IPS-NIHi7 (cell line): ENCODE measurements around the gene FERMT2.

ENCODE experiments used
- DNase-seq: peaks from one replicate; pipeline ENCODE4 v3.0.0; 2012; ENCODE audit warnings: mixed read lengths; ENCODE audit errors: extremely low spot score

FERMT2 gene

DNA sequence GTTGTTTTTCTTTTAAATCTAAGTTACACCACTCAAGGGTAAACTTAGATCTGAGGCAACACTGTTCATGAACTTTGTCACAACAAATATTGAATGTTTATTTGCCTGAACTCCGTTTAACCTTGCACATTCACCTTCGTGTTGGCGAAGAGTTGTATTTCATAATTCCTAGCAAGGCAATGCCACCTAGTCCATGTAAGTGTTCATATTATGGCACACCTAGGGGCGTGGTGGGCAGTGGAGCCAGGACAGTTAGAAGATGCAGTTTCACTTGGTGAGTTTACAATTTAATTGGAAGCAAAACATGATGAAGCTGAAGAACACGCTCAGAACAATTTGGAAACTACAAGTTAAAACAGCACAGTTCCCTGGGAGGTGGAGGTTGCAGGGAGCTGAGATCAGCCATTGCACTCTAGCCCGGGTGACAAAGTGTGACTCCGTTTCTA is 129.0 kb downstream of the FERMT2 start:
- DNase-seq, result no peak

DNA sequence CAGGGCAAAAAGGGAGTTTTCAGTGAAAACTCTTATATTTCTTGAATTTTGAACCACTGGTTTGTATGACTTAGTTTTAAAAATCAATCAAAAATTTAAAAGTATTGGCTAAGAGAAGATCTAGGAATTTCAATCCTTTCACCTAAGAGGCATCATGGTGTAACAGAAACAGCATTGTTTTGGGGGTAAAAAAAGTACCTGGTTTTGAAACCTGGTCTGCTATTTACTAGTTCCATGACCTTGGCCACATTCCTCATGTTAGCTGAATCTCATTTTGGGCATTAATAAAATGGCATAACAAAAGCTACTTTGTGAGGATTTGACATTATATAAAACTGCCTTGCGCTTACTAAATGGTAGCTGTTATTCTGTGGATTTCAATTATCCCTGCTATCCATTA is 142.7 kb downstream of the FERMT2 start:
- DNase-seq, result no peak
